ENCODE measurements around the gene RCC1.

GRCh38 chr1:28456078-28456477 lies 49.8 kb upstream of the RCC1 start:
- TF ChIP-seq CTCF (conservative IDR thresholded peaks at IDR 0.05 in 1 of 2, IDR thresholded peaks at IDR 0.05 in 1 of 2; ENCODE audit: low read depth in 1 of 2, low read length in 2 of 2), result no peak
- TF ChIP-seq EZH2 (IDR thresholded peaks at IDR 0.05; ENCODE audit: low read length, missing control alignments), result no peak

Measured in fibroblast of lung (primary cell).